Activated T-helper 1 cell treated with Interleukin-2 at 50 U/mL for 16 hours (primary cell): ENCODE measurements around the gene NSA2.

Source experiments
- DNase-seq: peaks from one replicate; pipeline ENCODE4 v3.0.0-alpha.2; 2020; ENCODE audit warnings: low read depth

Gene NSA2

DNA sequence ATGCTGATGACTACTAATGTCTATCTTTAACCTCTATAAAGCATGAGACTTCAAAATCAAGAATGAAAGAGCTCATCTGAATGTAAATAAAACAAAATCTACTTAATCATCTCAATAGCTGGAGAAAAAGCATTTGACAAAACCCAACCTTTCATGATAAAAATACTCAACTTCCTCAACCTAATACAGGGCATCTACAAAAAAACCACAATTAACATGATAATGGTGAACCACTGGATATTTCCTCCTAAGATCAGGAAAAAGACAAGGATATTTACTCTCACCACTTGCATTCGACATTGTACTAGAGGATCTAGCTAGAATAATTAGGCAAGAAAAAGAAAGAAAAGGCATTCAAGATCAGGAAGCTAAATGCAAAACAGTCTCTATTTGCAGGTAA is 49.8 kb downstream of the NSA2 start:
- no peak for DNase-seq

- DNase-seq = no peak
These were observed 55.2 kb downstream of the NSA2 start for GRCh38 chr5:74822288-74822687.

- DNase-seq = no peak
These were observed 62.4 kb downstream of the NSA2 start for GRCh38 chr5:74829413-74829812.
